A673 (cell line): ENCODE measurements around the gene INPP4B.

Experiments
- EZH2 ChIP-seq: fragments of 200-600 bp; sonication (generic); IDR thresholded peaks from 2 replicates; pipeline ENCODE4 v1.6.1; 2017; ENCODE audit warnings: borderline replicate concordance, low read depth, mild to moderate bottlenecking, mixed read lengths, antibody characterized with exemption, low read length; ENCODE audit not compliant: poor library complexity, severe bottlenecking
- TF ChIP-seq, protein P1 (sequence below): fragments of 300-800, 200-600 bp; sonication (generic); conservative IDR thresholded peaks from 2 replicates; pipeline ENCODE4 v1.5.1; 2017; ENCODE audit warnings: low read depth, mild to moderate bottlenecking, antibody characterized with exemption, low read length, moderate library complexity, mixed read lengths

DNA sequence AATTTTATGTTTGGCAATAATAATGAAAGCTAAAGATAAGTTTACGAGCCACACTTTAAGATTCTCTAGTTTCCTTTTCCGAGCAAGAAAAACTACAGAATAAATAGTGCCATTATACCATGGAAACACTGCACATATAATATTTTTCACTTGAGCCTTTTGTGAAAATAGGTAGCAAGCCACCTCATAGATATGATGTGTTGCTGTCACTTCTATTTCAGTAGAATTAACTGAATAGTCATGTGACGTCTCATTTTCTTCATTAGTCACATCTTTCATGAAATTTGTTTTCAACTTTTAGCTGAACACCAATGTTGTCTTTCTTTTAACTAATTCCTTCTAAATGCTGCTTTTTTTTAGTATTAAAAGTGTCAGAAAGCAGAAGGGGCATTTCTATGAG is 574.3 kb downstream of the INPP4B start:
- TF ChIP-seq, protein P1, sequence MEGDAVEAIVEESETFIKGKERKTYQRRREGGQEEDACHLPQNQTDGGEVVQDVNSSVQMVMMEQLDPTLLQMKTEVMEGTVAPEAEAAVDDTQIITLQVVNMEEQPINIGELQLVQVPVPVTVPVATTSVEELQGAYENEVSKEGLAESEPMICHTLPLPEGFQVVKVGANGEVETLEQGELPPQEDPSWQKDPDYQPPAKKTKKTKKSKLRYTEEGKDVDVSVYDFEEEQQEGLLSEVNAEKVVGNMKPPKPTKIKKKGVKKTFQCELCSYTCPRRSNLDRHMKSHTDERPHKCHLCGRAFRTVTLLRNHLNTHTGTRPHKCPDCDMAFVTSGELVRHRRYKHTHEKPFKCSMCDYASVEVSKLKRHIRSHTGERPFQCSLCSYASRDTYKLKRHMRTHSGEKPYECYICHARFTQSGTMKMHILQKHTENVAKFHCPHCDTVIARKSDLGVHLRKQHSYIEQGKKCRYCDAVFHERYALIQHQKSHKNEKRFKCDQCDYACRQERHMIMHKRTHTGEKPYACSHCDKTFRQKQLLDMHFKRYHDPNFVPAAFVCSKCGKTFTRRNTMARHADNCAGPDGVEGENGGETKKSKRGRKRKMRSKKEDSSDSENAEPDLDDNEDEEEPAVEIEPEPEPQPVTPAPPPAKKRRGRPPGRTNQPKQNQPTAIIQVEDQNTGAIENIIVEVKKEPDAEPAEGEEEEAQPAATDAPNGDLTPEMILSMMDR, result no peak
- no peak for TF ChIP-seq EZH2
